ENCODE data around the gene ZEB2. TPM values are rescaled to one million over a fixed set of nuclear protein-coding genes. Genes with fewer than 3 reads are reported as not detected.

Gene ZEB2
- total RNA-seq, 1 donor from 2014 or later, result 88.5 TPM

- peaks cover 21% of the 10 kb centered on the region for H3K4me1 Mint-ChIP-seq (ENCODE audit: unreplicated experiment)
- no peak overlapping the region for H3K4me3 Mint-ChIP-seq
- DNase-seq (ENCODE audit: extremely low spot score, unreplicated experiment), result no peak
- no peak overlapping the region for H3K27ac Mint-ChIP-seq
- H3K27me3 Mint-ChIP-seq, result peaks cover 43% of the 10 kb centered on the region
- no peaks in the 10 kb centered on the region for H3K9me3 Mint-ChIP-seq
- TF ChIP-seq CTCF (conservative IDR thresholded peaks at IDR 0.05), result no peak
- peaks cover 8% of the 10 kb centered on the region for H3K36me3 Mint-ChIP-seq
Measured at GRCh38 chr2:144472046-144472412, 47.9 kb downstream of the ZEB2 start.

GRCh38 chr2:144471305-144472045 is 48.4 kb downstream of the ZEB2 start:
- Mint-ChIP-seq H3K27me3 (peaks cover 45% of the 10 kb centered on the region), H3K4me1 (ENCODE audit: unreplicated experiment) (peaks cover 26% of the 10 kb centered on the region), H3K36me3 (peaks cover 8% of the 10 kb centered on the region), H3K9me3 (no peaks in the 10 kb centered on the region), H3K27ac (no peak overlapping the region), H3K4me3 (peak overlapping the region; percentile 5)
- DNase-seq (ENCODE audit: extremely low spot score, unreplicated experiment), result no peak
- no peak for TF ChIP-seq CTCF (conservative IDR thresholded peaks at IDR 0.05)

GRCh38 chr2:144470816-144471215 is 49.1 kb downstream of the ZEB2 start:
- peaks cover 8% of the 10 kb centered on the region for H3K36me3 Mint-ChIP-seq
- no peak for TF ChIP-seq CTCF (conservative IDR thresholded peaks at IDR 0.05)
- H3K4me1 Mint-ChIP-seq (ENCODE audit: unreplicated experiment), result peaks cover 22% of the 10 kb centered on the region
- no peaks in the 10 kb centered on the region for H3K9me3 Mint-ChIP-seq
- no peak overlapping the region for H3K27ac Mint-ChIP-seq
- DNase-seq (ENCODE audit: extremely low spot score, unreplicated experiment), result no peak
- H3K4me3 Mint-ChIP-seq, result peak overlapping the region; percentile 5
- H3K27me3 Mint-ChIP-seq, result peaks cover 46% of the 10 kb centered on the region

- Mint-ChIP-seq H3K27ac (no peak overlapping the region), H3K36me3 (peaks cover 8% of the 10 kb centered on the region)
Measured at GRCh38 chr2:144470334-144470733, 49.6 kb downstream of the ZEB2 start.

GRCh38 chr2:144469798-144470197 is 50.1 kb downstream of the ZEB2 start:
- Mint-ChIP-seq H3K27ac (no peak overlapping the region), H3K4me1 (ENCODE audit: unreplicated experiment) (peaks cover 22% of the 10 kb centered on the region), H3K27me3 (peaks cover 51% of the 10 kb centered on the region), H3K4me3 (no peak overlapping the region), H3K36me3 (peaks cover 7% of the 10 kb centered on the region), H3K9me3 (no peaks in the 10 kb centered on the region)
- no peak for DNase-seq (ENCODE audit: extremely low spot score, unreplicated experiment)
- TF ChIP-seq CTCF (conservative IDR thresholded peaks at IDR 0.05), result no peak

More at GRCh38 chr2:144470334-144470733, 49.6 kb downstream of the ZEB2 start:
- H3K9me3 Mint-ChIP-seq, result no peaks in the 10 kb centered on the region
- H3K4me1 Mint-ChIP-seq (ENCODE audit: unreplicated experiment), result peaks cover 22% of the 10 kb centered on the region
- TF ChIP-seq CTCF (conservative IDR thresholded peaks at IDR 0.05), result no peak
- DNase-seq (ENCODE audit: extremely low spot score, unreplicated experiment), result no peak
- H3K4me3 Mint-ChIP-seq, result no peak overlapping the region
- H3K27me3 Mint-ChIP-seq, result peaks cover 46% of the 10 kb centered on the region

Measured in type B pancreatic cell (in vitro differentiated cells).